ENCODE measurements around the gene CTIF.

DNA sequence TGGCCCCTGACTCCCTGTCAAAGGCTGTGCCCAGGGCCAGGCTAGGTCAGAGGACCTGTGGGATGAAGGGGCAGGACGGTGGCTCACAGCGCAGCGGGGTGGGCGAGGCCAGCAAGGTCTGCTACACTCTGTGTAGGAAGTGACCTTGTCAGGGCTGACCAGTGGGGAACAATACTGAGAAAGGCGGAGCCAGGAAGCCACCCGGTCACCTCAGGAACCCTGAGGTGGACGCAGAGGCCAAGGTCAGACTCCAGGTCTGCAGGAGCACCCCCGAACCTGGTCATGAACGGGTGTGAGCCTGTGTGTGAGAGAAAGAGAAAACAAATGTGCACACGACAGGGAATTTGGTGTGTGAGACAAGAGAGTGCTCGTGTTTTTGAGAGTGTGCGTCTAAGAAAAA is 339.6 kb downstream of the CTIF start:
- TF ChIP-seq, protein P1, sequence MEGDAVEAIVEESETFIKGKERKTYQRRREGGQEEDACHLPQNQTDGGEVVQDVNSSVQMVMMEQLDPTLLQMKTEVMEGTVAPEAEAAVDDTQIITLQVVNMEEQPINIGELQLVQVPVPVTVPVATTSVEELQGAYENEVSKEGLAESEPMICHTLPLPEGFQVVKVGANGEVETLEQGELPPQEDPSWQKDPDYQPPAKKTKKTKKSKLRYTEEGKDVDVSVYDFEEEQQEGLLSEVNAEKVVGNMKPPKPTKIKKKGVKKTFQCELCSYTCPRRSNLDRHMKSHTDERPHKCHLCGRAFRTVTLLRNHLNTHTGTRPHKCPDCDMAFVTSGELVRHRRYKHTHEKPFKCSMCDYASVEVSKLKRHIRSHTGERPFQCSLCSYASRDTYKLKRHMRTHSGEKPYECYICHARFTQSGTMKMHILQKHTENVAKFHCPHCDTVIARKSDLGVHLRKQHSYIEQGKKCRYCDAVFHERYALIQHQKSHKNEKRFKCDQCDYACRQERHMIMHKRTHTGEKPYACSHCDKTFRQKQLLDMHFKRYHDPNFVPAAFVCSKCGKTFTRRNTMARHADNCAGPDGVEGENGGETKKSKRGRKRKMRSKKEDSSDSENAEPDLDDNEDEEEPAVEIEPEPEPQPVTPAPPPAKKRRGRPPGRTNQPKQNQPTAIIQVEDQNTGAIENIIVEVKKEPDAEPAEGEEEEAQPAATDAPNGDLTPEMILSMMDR (IDR thresholded peaks at IDR 0.05; ENCODE audit: insufficient read depth, low read length, poor library complexity, severe bottlenecking): no peak
- TF ChIP-seq EZH2phosphoT487 (conservative IDR thresholded peaks at IDR 0.05; ENCODE audit: low read length): no peak
